Fibroblast of the aortic adventitia (primary cell): ENCODE data around the gene HERC5. TPM values are rescaled to one million over a fixed set of nuclear protein-coding genes. Genes with fewer than 3 reads are reported as not detected.
A peak's percentile ranks its signal among the peaks of the same experiment; 100 is the strongest.
"Not testable (repeated sequence)": the region's sequence is repeated elsewhere in the genome, so short reads cannot be mapped to it uniquely, and the experiment has no call there.

Experiments
- DNase-seq: peaks from one replicate; pipeline ENCODE4 v3.0.0-alpha.2; 2010; ENCODE audit warnings: low read depth
- H3K4me3 ChIP-seq: 2 replicates; pipeline ENCODE4 v1.5.1; 2011; ENCODE audit warnings: low read depth, mild to moderate bottlenecking, control low read depth, low read length, moderate library complexity
- total RNA-seq: library from RNA; depleted of rRNA; stranded (reverse); fragments of >200 nt; gene quantifications from 2 replicates; pipeline ENCODE4 v1.2.3, GENCODE V29; 2012; ENCODE audit warnings: low replicate concordance
- TF ChIP-seq, protein P1 (sequence below): IDR thresholded peaks from 2 replicates; pipeline ENCODE4 v1.5.1; 2011; ENCODE audit warnings: mild to moderate bottlenecking, low read length, control low read depth, inconsistent platforms; ENCODE audit not compliant: insufficient read depth

The HERC5 gene
- total RNA-seq, 1 donor: 1.5 TPM

DNA sequence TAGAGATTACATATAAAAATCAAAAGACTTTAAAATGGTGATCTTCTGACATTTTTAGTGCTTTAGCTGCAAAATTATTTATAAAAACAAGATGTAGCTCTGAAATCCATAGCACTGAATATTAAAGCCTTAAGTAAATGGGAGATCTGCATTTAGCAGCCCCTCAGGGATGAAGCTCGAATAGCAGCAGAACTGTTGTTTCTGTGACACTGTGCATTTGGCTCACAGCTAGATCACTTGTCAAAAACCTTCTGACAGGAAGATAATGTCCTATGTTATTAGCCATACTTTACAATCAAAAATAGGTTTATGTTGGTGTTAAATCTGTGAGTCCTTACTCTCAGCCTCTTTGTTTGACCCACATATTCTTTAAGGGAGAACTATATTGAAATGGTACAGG, 80.8 kb downstream of the HERC5 start:
- TF ChIP-seq, protein P1, sequence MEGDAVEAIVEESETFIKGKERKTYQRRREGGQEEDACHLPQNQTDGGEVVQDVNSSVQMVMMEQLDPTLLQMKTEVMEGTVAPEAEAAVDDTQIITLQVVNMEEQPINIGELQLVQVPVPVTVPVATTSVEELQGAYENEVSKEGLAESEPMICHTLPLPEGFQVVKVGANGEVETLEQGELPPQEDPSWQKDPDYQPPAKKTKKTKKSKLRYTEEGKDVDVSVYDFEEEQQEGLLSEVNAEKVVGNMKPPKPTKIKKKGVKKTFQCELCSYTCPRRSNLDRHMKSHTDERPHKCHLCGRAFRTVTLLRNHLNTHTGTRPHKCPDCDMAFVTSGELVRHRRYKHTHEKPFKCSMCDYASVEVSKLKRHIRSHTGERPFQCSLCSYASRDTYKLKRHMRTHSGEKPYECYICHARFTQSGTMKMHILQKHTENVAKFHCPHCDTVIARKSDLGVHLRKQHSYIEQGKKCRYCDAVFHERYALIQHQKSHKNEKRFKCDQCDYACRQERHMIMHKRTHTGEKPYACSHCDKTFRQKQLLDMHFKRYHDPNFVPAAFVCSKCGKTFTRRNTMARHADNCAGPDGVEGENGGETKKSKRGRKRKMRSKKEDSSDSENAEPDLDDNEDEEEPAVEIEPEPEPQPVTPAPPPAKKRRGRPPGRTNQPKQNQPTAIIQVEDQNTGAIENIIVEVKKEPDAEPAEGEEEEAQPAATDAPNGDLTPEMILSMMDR: no peak
- no peak overlapping the region for H3K4me3 ChIP-seq
- DNase-seq: no peak

DNA sequence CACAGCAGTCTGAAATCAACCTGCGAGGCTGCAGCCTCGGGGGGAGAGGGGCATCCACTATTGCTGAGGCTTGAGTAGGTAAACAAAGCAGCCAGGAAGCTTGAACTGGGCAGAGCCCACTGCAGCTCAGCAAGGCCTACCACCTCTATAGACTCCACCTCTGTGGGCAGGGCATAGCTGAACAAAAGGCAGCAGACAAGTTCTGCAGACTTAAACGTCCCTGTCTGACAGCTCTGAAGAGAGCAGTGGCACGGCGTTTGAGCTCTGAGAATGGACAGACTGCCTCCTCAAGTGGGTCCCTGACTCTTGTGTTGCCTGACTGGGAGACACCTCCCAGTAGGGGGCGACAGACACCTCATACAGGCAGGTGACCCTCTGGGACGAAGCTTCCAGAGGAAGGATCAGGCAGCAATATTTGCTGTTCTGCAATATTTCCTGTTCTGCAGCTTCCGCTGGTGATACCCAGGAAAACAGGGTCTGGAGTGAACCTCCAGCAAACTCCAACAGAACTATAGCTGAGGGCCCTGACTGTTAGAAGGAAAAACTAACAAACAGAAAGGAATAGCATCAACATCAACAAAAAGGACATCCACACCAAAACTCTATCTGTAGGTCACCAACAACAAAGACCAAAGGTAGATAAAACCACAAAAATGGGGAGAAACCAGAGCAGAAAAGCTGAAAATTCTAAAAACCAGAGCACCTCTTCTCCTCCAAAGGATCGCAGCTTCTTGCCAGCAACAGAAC, 82.6 kb downstream of the HERC5 start:
- TF ChIP-seq, protein P1: peak; percentile 63
- not testable (repeated sequence) for H3K4me3 ChIP-seq
- DNase-seq: peak; percentile 63

DNA sequence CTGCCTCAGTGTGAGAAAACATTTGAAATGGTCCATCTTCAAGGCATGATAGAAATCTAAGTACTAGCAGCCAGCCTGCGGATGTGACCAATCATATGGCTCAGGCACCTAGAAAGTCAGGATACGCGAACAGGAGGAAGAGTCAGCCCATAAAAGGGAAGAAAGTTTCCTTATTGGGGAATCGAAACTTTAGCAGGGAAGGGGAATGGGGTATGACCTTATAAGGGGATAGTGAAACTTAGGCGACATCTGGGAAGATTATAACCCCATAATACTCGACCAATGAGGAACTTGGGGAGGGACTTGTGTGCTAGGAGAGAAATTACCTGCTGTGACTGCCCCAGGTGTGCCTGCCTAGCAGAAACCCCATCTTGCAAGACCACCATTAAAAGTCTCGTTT, 92.9 kb downstream of the HERC5 start:
- H3K4me3 ChIP-seq: no peak overlapping the region
- no peak for DNase-seq
- TF ChIP-seq, protein P1: no peak

Other genes starting within 250 kb of the HERC5 start
- gene PPM1K, start 172.6 kb upstream of the HERC5 start, total RNA-seq: 11.1 and 144 TPM in 2 replicates
- 4.9 and 14.0 TPM in 2 replicates for gene HERC6, start 78.3 kb upstream of the HERC5 start, total RNA-seq
- gene PYURF, start 66.7 kb downstream of the HERC5 start, total RNA-seq: 69.7 and 81.9 TPM in 2 replicates
- gene HERC3, start 135.4 kb downstream of the HERC5 start, total RNA-seq: 18.3 and 47.2 TPM in 2 replicates
- 6.0 and 11.3 TPM in 2 replicates for gene NAP1L5, start 240.7 kb downstream of the HERC5 start, total RNA-seq